Left ventricle myocardium inferior (tissue), 1 donor: Measurements from ENCODE around the gene SACM1L. TPM values are rescaled to one million over a fixed set of nuclear protein-coding genes. Genes with fewer than 3 reads are reported as not detected.

Experiments
- DNase-seq: peaks from one replicate; pipeline ENCODE4 v3.0.0-alpha.2; 2020
- H3K27ac ChIP-seq: fragments of 200-600 bp; replicated peaks from 2 replicates; pipeline ENCODE4 v1.8.0; 2021
- H3K27me3 ChIP-seq: fragments of 200-600 bp; 2 replicates; pipeline ENCODE4 v1.8.0; 2021; ENCODE audit warnings: low read depth
- H3K36me3 ChIP-seq: fragments of 200-600 bp; 2 replicates; pipeline ENCODE4 v1.8.0; 2021
- H3K4me1 ChIP-seq: fragments of 200-600 bp; 2 replicates; pipeline ENCODE4 v1.8.0; 2021
- H3K4me3 ChIP-seq: fragments of 200-600 bp; 2 replicates; pipeline ENCODE4 v1.8.0; 2021; ENCODE audit warnings: mild to moderate bottlenecking, moderate library complexity
- H3K9me3 ChIP-seq: fragments of 200-600 bp; replicated peaks from 2 replicates; pipeline ENCODE4 v1.8.0; 2021
- CTCF ChIP-seq: fragments of 200-600 bp; IDR thresholded peaks from 2 replicates; pipeline ENCODE4 v1.8.0; 2021; ENCODE audit warnings: antibody characterized with exemption, mild to moderate bottlenecking, borderline replicate concordance
- intact Hi-C: fragments of 100-400 bp; cut with micrococcal nuclease; formaldehyde crosslinking; loops from one replicate; pipeline ENCODE4 v1.11.0; 2022
- total RNA-seq: library from RNA; stranded (reverse); fragmentation: NEBNext Ultra II Directional; extraction: Animal tissue kit (Norgen Biotek cat#: 25700); gene quantifications from one replicate; pipeline ENCODE4 v1.2.1, GENCODE V29; 2021
- donor health status: DM: no; HTN: yes; CAD: no; lungs with severe emphysema.

The SACM1L gene
- total RNA-seq, 1 donor from 2014 or later, result 20.9 TPM

- Histone ChIP-seq H3K4me1 (no peaks in the 10 kb centered on the region), H3K27me3 (peaks cover 15% of the 10 kb centered on the region), H3K9me3 (peaks cover 11% of the 10 kb centered on the region), H3K4me3 (no peak overlapping the region), H3K27ac (no peak overlapping the region), H3K36me3 (no peaks in the 10 kb centered on the region)
- intact Hi-C loops, result loop anchor here (10.0 kb wide), 1 partner anchor 139 kb away; no protein-coding TSS in a partner anchor
- no peak for DNase-seq
- no peak for TF ChIP-seq CTCF
These were observed 76.2 kb downstream of the SACM1L start for GRCh38 chr3:45765266-45765851.

- Histone ChIP-seq H3K9me3 (peaks cover 11% of the 10 kb centered on the region), H3K4me1 (no peaks in the 10 kb centered on the region), H3K27me3 (peaks cover 9% of the 10 kb centered on the region), H3K27ac (no peak overlapping the region), H3K4me3 (no peak overlapping the region), H3K36me3 (no peaks in the 10 kb centered on the region)
- intact Hi-C loops, result loop anchor here (10.0 kb wide), 1 partner anchor 139 kb away; no protein-coding TSS in a partner anchor
- DNase-seq, result no peak
- no peak for TF ChIP-seq CTCF
These were observed 76.8 kb downstream of the SACM1L start for GRCh38 chr3:45765958-45766357.

GRCh38 chr3:45771166-45771775 is 82.1 kb downstream of the SACM1L start:
- no peak for TF ChIP-seq CTCF
- intact Hi-C loops, result no loop called here
- no peak for DNase-seq

GRCh38 chr3:45771831-45772230 is 82.6 kb downstream of the SACM1L start:
- Histone ChIP-seq H3K27me3 (no peaks in the 10 kb centered on the region), H3K4me1 (no peaks in the 10 kb centered on the region), H3K4me3 (no peak overlapping the region), H3K9me3 (peaks cover 8% of the 10 kb centered on the region), H3K36me3 (no peaks in the 10 kb centered on the region), H3K27ac (no peak overlapping the region)
- no peak for TF ChIP-seq CTCF
- no peak for DNase-seq
- intact Hi-C loops, result no loop called here

More at GRCh38 chr3:45771166-45771775, 82.1 kb downstream of the SACM1L start:
- Histone ChIP-seq H3K4me1 (no peaks in the 10 kb centered on the region), H3K27ac (no peak overlapping the region), H3K9me3 (peaks cover 11% of the 10 kb centered on the region), H3K27me3 (no peaks in the 10 kb centered on the region), H3K36me3 (no peaks in the 10 kb centered on the region), H3K4me3 (no peak overlapping the region)

- intact Hi-C loops, result no loop called here
- no peak for TF ChIP-seq CTCF
- Histone ChIP-seq H3K4me3 (no peak overlapping the region), H3K4me1 (no peaks in the 10 kb centered on the region), H3K27me3 (no peaks in the 10 kb centered on the region), H3K36me3 (no peaks in the 10 kb centered on the region), H3K9me3 (peaks cover 2% of the 10 kb centered on the region), H3K27ac (no peak overlapping the region)
- no peak for DNase-seq
These were observed 83.3 kb downstream of the SACM1L start for GRCh38 chr3:45772341-45773035.
